ENCODE data around the gene DBX1. TPM values are rescaled to one million over a fixed set of nuclear protein-coding genes. Genes with fewer than 3 reads are reported as not detected.
"Not testable (repeated sequence)": the region's sequence is repeated elsewhere in the genome, so short reads cannot be mapped to it uniquely, and the experiment has no call there.

The DBX1 gene, protein sequence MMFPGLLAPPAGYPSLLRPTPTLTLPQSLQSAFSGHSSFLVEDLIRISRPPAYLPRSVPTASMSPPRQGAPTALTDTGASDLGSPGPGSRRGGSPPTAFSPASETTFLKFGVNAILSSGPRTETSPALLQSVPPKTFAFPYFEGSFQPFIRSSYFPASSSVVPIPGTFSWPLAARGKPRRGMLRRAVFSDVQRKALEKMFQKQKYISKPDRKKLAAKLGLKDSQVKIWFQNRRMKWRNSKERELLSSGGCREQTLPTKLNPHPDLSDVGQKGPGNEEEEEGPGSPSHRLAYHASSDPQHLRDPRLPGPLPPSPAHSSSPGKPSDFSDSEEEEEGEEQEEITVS
- total RNA-seq (2014; rRNA removed; shearing (Covaris generic)), result not detected in 2 replicates

DNA sequence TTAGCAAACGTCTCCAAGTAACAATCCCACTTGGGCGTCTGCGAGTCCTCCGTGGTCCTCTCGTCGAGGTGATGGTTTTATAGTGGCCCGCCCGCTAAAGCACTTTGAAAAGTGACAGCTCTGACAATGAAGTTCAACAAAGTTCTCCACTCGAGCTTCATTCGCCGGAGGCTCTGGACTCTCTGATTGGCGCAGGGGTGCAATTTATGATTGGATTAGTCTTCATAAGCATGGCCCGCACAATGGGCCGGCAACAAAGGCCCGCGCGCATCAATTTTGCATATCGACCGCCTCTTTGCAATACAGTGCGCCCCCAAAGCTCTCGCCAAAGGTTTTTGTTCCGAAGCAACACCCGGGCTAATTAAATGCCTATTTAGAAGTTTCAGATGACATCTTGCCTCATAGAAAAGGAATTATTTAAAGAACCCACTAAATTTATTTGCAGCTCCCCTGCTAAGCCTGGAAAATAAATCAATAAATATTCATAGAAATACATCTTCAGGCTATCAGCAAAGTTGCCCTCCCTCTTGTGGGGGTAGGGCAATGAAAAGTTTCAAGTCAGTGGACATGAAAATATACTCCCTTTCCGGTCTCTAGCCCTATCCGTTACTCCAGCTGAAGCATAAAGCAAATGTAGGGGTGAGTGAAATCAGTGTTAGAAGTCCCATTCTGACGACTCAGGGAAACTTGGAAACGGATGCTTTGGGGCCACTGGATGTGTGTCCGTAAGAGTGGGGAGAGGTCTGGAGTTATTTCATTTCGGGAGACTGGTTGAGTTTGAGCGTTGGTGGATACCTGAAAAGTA is at the start of gene DBX1:
TSS of gene DBX1 (minus strand) at position 51 of the 805 bp plus-strand sequence. CDS start 151 bp downstream, outside the sequence.
- no peak for DNase-seq (ENCODE audit: low spot score)

DNA sequence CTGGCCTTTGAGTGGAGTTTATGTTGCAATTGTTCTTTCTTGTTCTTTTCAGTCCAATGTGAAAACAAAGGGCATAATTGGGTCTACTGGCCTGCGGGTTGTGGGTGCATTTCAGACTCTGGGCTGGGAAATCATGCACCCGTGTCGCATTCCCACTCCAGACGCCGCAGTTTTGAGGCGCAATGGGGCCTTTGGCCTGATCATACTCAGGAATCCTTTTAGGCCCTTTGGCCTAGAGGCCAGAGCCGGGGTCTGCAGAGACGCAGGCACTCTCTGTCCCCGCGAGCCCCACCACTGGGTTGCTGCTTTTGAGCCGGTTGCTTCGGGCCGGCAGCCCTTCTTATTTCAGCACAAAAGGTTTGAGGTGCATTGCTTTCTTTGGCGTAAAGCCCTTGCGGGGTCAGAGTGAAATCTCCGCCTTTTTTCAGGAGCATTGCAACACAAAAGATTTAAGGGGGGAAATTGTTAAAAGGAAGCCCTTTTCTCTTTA is 48.4 kb upstream of the DBX1 start:
- DNase-seq (ENCODE audit: low spot score), result no peak

DNA sequence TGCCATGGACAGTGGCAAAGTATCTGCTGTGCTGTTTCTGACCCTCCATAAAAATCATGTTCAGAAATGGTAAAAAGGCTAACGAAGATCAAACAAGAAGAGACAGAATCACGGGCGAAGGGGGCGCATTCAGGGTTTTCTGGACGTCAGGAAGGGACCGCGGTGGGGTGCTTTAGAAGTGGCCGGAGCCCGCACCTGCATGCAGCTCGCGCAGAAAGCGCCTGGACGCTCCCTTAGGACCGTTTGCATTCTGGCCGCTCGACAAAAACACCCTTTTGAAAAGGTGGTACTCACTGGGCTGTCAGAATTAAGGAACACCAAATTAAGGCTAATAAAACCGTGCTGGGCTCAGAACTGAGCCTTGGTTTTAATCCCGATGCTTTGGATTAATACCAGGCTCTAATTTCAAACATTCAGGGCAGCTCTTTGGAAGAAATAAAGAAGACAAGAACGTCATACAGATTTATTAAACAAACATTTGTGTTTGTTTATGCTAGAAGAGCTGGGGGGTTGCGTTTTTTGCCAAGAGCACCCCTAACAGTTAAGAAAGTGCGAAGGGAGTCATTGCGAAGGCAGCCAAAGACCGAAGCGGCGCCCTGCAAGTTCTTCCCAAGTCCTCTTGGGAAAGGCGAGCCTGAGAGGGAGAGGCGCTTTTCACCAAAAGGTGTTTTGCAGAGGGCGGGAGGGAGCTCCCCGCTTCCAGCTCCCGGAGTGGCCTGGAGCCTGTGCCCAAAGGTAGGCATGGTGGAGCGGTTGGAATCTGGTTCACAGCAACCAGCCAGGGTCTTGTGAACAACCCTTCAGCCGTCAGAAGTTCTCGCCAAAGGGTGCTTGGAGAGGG is 47.7 kb upstream of the DBX1 start:
- DNase-seq (ENCODE audit: low spot score), result no peak

DNA sequence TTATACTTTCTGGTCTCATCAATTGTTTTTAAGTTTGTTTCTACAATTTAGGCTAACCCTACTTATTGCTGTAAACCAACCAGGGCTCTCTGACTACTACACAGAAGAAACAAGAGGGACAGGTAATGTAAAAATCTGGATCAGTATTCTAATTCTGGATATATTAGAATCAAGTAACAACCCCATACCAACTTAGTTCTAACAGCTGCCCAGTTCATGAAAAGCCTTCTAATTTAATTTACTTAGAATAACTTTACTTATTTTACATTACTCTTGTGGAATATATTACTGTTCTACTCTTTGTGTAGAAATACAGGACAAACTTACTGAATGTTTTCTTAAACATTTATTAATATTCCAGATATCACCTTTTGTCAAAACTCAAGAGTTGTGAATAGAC is 45.5 kb upstream of the DBX1 start:
- DNase-seq (ENCODE audit: low spot score), result no peak

DNA sequence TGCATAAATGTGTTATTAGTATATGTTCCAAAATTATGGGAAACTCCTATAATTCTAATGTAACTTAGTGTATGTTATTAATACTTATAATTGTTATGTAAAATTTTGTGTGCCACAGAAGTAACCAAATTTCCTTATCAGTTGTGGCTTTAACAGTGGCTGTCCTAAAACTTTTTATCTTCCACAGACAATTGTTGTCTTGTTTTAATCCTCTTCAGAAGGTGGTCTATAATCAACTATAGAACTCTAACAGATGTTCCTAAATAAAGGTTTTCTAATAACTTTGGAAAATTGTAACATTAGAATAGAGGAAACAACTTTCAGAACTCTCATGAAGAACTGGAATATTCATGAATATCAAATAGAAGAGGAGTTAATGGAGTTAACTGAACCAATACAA is 44.4 kb upstream of the DBX1 start:
- DNase-seq (ENCODE audit: low spot score), result no peak

DNA sequence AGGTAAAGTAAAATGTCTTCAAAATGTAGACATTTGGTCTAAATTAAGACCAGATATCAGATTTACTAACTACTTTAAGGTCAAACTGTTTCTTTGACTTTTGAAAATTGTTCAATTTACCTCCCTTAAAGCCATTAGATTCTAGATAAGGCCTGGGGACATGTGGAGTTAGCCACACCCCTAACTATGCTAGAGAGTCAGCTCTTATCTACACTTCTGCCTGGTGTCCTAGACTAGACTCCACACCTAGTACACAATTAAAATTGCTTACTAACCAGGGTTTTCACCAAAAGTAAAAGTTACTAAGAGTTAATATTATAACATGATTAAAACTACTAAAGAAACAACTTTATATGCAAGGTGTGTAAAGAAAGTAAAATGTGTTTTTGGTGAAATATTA is 43.6 kb upstream of the DBX1 start:
- DNase-seq (ENCODE audit: low spot score), result no peak

DNA sequence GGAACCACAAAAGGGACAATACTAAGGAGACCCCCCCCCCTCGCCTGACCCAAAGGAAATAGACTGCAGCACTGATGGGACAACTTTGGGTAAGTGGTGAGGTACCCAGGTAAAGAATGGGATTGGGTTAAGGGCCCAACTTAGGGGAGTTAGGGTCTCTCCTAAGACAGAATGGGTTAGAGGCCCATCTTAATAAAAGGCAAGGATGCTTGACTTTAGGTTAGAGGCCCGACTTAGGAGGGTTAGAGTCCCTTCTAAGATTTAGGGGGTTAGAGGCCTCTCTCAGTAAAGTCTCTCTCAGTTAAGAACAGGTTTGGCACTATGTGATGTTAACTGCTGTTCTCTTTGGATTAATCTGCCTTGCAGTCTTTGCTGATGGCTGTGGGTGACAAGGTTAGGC is 41.0 kb upstream of the DBX1 start:
- no peak for DNase-seq (ENCODE audit: low spot score)

DNA sequence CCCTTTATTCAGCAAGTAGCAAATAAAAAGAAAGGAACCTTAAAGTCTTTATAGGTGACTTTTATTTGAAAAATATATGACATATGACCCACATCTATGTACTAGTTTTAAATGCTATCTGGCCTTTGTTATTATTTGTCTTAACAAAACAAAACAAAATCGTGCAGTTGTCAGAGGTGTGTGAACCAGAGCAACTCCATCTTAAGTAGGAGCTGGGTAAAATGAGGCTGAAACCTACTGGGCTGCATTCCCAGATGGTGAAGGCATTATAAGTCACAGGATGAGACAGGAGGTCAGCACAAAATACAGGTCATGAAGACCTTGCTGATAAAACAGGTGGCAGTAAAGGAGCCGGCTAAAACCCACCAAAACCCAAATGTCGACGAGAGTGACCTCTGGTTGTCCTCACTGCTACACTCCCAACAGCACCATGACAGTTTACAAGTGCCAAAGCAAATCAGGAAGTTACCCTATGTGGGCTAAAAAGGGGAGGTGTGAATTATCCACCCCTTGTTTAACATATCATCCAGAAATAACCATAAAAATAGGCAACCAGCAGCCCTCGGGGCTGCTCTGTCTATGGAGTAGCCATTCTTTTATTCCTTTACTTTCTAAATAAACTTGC is 40.2 kb upstream of the DBX1 start:
- DNase-seq (ENCODE audit: low spot score), result not testable (repeated sequence)

DNA sequence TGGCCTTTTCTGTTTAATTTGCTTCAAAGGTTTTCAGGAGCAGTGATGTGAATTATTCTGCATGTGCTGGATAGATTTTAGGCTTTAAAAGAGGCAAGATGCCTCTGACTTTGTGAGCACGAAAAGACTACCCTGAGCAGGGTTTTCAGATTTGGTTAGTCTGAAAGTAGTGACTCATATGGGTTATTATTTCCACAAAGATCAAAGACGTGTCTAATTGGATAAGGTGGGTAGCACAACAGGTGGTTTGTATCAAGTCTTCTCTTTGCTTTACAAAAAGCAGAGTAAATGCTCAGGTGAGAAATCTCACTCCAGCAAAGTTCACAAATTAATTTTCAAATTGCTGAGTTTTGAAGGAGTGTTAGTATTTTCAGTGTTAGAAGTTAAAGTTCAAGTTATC is 37.6 kb upstream of the DBX1 start:
- DNase-seq (ENCODE audit: low spot score), result no peak

DNA sequence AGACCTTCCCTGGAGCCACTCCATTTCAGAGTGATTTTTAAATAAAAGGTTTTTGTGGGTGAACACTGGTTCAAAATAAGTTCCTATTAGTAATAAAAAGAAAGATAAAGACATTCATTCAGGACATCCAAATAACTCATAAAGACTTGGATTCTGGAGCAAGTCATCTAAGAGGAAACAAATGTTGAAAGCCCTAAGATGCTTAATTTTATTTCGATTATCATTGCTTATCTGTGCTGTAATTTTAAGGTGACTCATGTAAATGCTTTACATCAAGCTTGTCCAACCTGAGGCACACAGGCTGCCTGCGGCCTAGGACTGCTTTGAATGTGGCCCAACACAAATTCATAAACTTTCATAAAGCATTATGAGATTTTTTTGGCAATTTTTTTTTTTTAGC is 34.2 kb upstream of the DBX1 start:
- no peak for DNase-seq (ENCODE audit: low spot score)

DNA sequence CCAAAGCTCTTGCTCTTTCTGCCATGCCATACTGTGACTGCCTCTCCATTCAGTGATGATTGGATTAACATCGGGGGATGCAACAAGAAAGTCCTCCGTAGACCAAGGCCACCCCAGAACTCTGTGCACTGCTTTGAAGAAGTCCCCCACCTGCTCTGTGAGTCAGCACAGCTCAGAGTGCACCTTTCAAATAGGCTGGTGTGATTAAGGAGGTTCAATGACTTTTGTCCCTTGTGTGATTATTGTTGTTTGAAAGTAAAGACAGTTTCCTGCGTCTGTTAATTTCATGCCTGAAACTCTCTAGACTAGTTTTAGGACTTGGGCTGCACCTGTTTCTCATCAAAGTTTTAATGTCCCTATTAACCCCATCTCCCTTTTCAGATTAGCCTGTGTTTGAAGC is 33.0 kb upstream of the DBX1 start:
- no peak for DNase-seq (ENCODE audit: low spot score)

DNA sequence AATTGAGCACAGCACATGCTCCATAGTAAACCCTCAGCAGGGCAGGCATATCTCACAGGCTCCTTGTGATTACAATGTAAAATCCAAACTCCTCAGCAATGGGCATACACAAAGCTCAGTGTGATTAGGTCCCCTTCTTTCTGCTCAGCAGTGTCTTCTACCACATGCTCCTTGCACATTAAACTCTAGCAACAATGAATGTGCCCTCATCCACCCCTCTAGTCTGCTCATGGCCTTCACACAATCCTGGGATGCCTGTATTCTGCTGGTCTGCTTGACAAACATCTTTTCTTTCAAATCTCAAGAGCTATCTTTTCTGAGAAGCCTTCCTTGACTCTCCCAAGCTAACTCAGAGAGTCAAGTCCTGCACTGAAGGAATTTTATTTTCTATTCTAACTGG is 32.4 kb upstream of the DBX1 start:
- no peak for DNase-seq (ENCODE audit: low spot score)

DNA sequence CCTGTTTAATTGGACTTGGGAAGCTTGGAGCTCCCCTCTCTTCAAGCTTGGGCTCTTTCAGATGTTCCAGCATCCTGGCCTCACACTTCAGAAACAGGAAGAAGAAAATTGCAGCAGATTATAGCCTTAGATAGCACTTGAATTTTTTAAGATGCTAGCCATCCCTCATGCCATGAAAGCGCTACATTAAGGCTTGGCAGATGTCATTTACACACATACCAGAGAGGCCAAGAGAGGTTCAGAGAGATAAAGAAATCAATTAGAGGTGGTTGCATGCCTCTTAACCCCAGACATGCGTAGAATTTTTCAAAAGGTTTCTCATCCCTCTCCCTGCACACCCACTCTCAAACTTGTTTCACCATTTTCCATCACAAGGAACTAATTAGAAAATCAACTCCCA is 31.9 kb upstream of the DBX1 start:
- DNase-seq (ENCODE audit: low spot score), result no peak

DNA sequence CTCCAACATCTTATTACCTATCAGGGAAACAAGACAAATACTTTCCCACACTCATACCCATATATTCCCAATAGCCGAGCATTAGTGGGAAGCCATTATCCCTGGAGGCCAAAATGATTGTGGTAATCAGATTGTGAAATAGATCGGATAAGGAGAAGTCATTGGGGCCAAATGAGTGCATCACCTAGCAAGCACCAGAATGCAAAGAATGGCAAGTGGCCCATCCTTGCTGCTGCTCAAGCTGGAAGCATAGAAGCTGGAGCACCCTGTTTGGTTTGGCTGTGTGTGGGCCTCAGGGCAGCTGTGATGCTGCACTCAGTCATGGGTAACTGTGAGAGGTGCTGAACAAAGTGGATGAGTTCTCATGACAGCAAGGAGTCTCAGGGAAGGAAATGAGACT is 18.7 kb upstream of the DBX1 start:
- no peak for DNase-seq (ENCODE audit: low spot score)

DNA sequence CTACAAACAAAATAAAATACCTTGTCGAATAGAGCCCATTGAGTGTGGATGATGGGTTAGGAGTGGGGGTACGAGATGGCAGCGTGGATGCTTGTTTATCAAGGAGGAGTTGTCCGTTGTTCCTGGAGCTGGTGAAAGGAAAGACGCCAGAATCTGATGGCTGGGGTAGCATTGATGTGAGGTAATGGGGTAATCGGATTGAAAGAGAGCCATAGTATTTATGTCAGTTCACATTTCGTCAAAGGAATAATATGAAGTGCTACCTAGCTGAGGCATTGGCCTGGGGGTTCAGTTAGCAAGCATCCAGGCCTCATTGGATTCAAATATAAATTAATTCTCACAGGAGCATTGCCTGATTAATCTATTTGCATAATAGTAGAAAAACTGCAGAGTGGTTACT is 16.9 kb upstream of the DBX1 start:
- no peak for DNase-seq (ENCODE audit: low spot score)

DNA sequence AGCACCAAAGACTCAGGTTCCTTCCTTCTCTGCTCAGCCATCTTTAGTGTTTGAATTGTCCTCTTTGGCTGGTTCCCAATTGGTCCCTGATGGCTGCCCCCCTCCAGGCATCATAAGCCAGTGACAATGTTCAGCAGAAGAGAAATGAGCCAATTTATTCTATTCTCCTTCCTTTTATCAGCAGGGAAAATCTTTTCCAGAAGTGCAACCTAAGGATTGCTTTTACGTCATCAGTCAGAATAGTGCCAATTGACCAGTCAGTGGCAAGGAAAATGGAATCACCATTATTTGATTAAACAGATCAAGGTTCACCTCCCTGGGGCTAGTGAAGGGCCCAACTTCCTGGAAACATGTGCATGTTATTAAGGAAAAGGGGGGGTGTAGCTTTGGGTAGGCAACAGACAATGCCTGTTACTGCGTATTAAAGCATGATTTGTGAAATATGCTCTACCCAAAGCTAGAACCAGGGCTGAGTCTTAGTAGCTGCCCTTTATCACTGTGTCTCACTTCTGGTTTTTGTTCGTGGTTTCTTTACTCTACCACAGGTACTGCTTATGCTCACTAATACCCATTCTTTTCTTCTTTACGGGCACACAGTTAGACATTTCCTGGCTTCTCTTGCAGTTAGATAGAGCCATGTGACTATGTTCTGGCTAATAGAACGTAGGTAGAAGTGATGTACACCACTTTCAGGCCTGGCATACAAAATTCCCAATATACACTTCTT is 12.6 kb upstream of the DBX1 start:
- DNase-seq (ENCODE audit: low spot score), result no peak

DNA sequence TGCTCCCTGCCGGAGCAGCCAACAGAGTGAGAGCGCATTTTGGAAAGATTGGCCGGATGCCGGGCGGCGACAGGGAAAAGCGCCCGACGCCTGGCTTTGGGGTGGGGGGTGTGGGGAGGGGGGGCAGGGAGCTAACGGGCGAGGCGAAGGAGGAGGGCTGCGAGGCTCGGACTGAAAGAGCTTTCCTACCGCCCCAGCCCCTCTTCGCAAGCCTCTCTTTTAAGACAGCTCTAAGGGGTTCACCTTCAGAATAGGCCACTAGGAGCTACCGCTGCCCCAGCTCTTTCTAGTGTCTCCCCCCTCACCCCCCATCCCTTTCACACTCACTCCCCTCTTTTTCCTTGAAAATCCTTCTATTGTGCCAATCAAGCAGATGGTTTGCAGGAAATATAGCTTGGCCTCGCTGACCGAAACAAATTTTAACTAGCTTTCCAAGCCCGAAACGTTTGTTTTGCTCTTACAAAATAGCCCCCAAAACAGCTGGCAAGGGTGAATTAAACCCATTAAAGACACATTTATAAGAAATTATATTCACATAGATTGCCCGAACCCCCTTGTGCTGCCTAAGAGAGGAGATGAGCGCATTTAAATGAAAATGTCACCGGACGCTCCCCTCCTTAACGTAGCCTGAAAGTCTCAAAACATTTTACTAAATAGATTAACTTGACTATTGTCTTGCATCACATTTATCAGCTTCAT is 3.7 kb upstream of the DBX1 start:
- DNase-seq (ENCODE audit: low spot score), result no peak

DNA sequence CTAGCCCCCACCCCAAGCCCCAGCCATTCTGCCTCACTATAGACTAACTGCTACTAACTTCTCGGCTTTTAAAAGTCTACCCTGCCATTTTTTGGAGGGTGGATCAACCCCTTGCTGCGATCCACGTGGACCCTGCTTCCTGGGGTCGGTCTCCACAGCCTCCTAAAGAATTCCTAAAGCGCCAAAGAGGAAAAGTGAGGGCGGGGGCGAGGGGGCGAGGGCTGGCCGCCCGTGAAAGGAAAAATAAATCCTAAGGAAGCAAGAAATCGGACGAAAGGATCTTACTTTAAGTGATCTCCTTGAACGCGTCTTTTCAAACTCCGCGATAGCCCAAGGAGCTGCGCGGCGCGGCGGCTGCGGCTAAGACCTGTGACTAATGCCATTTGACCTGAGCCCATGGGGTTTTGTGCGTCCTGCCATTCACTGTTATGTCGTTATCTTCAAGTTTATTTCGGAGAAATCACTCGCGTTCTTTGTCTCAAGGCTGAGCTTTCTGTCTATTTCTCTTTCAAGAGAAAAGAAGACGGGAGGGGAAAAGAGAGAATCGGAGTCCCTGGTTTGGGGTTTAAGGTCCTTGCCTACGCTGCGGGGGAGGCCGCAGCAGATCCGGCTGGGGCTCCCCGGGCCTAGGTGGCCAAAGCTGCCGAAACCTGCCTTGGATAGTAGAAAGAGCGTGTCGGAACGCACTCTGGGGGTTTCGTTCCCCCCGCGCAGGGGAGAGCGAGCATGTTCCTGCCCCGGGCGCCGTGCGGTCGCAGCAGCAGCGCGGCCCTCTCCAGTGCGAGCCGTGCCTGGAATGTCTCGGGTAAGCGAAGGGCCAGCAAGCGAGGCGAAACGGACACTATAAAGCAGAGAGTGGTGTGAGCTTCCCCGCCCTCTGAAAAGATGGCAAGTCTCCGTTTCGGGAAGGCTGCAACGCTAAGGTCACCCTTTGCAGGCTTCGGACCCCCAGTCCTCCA is 2.8 kb upstream of the DBX1 start:
- no peak for DNase-seq (ENCODE audit: low spot score)

All from H4 (cell line).